SK-N-SH (cell line): ENCODE results near the gene PSMD9.
"Not testable (repeated sequence)": the region's sequence is repeated elsewhere in the genome, so short reads cannot be mapped to it uniquely, and the experiment has no call there.

Experiments
- CTCF ChIP-seq: fragments of 200-600 bp; sonication (generic); IDR thresholded peaks from 2 replicates; pipeline ENCODE4 v1.6.1; 2017; ENCODE audit warnings: antibody characterized with exemption, mild to moderate bottlenecking, moderate library complexity
- EP300 ChIP-seq, 2 experiments: IDR thresholded peaks; 2 replicates each; pipeline versions ENCODE4 v1.4.0 to v1.6.1; 2012; ENCODE audit warnings: borderline replicate concordance in 1 of 2, low read depth in 1 of 2, low read length in 1 of 2
- EZH2phosphoT487 ChIP-seq: fragments of 200-600 bp; sonication (generic); IDR thresholded peaks from 2 replicates; pipeline ENCODE4 v1.6.1; 2017; ENCODE audit warnings: low read depth, mixed run types, mild to moderate bottlenecking, antibody characterized with exemption, moderate library complexity, borderline replicate concordance
- IRF3 ChIP-seq: fragments of 150-350 bp; IDR thresholded peaks from 2 replicates; pipeline ENCODE4 v1.6.1; 2016; ENCODE audit warnings: mild to moderate bottlenecking, low read depth, low read length
- JUND ChIP-seq: IDR thresholded peaks from 2 replicates; pipeline ENCODE4 v1.4.0; 2012
- MAX ChIP-seq: IDR thresholded peaks from 2 replicates; pipeline ENCODE4 v1.4.0; 2012; ENCODE audit warnings: low read depth
- PBX3 ChIP-seq: IDR thresholded peaks from 2 replicates; pipeline ENCODE4; 2012
- REST ChIP-seq: IDR thresholded peaks from 2 replicates; pipeline ENCODE4 v1.6.1; 2012; ENCODE audit warnings: mild to moderate bottlenecking, low read depth, low read length, moderate library complexity
- TAF1 ChIP-seq: IDR thresholded peaks from 2 replicates; pipeline ENCODE4 v1.6.1; 2012; ENCODE audit warnings: low read depth, mild to moderate bottlenecking, low read length, moderate library complexity, borderline replicate concordance
- USF2 ChIP-seq: fragments of 150-350 bp; IDR thresholded peaks from 2 replicates; pipeline ENCODE4 v1.6.1; 2017; ENCODE audit warnings: antibody characterized with exemption, low read length, low read depth, borderline replicate concordance
- YY1 ChIP-seq: IDR thresholded peaks from 2 replicates; pipeline ENCODE4 v1.4.0; 2012; ENCODE audit warnings: low read depth, mild to moderate bottlenecking

GRCh38 chr12:121885129-121885528, 3.5 kb upstream of the PSMD9 start:
- TF ChIP-seq REST; MAX; CTCF; EZH2phosphoT487; EP300 (IDR thresholded peaks at IDR 0.05; ENCODE audit: borderline replicate concordance in 1 of 2, low read depth in 1 of 2, low read length in 1 of 2); JUND; YY1; IRF3; TAF1; PBX3; USF2: not testable (repeated sequence)
